M059J (cell line): ENCODE results near the gene OGDH. TPM values are rescaled to one million over a fixed set of nuclear protein-coding genes. Genes with fewer than 3 reads are reported as not detected.
"Not testable (repeated sequence)": the region's sequence is repeated elsewhere in the genome, so short reads cannot be mapped to it uniquely, and the experiment has no call there.

Experiments
- DNase-seq: peaks from one replicate; pipeline ENCODE4 v3.0.0-alpha.2; 2012; ENCODE audit warnings: low read depth
- total RNA-seq: library from RNA; depleted of rRNA; stranded (reverse); fragments of >200 nt; shearing (Covaris generic); gene quantifications from 2 replicates; pipeline ENCODE4 v1.2.3, GENCODE V29; 2014

The OGDH gene
- total RNA-seq, 1 experiment from 2014 or later = 56.0 TPM

GRCh38 chr7:44580945-44581878 is 25.2 kb upstream of the OGDH start:
- no peak for DNase-seq

GRCh38 chr7:44581879-44582603 is 24.4 kb upstream of the OGDH start, which contains the start of gene TMED4:
Gene TMED4, minus strand, starts transcription at chr7:44582231. Its CDS starts 25 bp downstream, at chr7:44582206.
- DNase-seq = peak; percentile 98

DNA sequence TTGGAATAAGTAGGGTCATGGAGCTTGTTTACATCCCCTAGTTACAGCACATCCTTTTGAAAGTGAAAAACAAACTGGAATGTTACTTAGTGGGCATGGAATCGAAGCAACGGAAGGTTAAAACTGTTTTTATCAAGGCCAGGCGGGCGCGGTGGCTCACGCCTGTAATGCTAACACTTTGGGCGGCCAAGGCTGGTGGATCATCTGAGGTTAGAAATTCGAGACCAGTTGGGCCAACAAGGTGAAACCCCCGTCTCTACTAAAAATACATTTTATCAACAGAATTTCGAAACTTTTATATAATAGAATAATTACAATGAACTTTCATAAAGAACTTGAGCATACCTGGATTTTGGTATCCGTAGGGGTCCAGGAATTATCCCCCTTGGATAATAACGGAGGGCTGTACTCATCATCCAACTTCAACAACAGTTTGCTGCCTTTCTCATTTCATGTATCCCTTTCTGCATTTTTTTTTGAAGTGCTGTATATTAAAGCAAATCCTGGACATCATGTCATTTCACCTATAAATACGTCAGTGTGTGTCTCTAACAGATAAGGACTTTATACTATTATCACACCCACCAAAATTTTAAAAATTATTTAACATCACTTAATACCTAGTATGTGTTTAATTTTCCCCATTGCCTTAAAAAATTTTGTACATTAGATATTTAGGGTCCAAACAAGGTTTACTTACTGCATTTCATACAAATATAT is 23.1 kb upstream of the OGDH start:
- no peak for DNase-seq

- DNase-seq = peak; percentile 69
Observed at GRCh38 chr7:44587843-44588711, 18.4 kb upstream of the OGDH start.

DNA sequence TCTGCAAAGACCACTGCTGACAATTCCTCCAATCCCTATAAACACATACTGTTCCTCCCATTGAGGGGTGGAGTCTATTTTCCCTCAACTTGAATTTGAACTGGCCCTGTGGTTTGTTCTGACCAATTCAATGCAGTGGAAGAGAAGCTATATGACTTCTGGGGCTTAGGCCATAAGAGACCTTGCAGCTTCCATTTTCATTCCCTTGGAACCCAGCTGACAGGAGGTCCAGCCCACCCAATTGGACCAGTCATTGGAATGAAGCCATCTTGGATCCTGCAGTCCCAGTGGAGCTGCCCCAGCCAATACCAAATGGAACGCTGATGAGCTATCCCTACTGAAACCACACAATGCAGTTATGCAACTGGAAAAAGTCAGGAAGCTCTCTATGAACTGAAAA is 15.5 kb upstream of the OGDH start:
- DNase-seq = no peak

DNA sequence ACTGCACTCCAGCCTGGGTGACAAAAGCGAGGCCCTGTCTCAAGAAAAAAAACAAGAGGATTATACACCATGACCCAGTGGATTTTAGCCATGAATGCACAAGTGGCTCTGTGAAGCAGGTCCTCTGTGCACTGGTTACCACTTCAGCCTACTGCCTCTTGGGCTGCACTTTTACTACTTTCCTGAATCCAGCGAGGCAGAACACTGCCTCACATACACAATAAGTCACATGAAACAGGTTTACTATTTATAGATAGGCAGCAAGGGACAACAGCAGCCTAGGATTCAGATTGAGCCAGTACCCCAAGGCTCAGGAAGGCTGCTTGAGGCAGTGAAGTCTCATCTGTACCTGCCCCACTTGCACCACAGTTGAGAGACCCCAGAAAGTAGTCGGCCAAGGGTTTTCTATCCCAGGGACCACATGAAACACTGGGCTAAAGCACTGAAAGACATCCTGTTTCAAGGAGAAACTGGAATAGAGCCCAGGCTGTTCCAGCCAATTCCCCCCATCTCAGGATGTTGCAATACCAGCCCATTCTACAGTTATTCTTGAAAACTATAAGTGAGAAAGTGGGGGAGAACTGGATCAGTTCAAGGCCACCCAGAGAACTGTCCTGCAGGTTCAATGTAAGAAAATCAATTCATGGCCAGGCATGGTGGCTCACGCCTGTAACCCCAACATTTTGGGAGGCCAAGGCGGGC is 10.3 kb upstream of the OGDH start:
- DNase-seq = no peak

DNA sequence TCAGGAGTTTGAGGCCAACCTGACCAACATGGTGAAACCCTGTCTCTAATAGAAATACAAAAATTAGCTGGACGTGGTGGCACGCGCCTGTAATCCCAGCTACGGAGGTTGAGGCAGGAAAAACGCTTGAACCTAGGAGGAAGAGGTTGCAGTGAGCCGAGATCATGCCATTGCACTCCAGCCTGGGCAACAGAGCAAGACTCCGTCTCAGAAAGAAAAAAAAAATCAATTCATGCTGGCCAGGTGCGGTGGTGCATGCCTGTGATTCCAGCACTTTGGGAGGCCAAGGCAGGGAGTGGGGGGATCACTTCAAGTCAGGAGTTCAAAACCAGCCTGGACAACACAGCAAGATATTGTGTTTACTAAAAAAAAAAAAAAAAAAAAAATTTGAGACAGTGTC is 9.2 kb upstream of the OGDH start:
- DNase-seq = not testable (repeated sequence)

DNA sequence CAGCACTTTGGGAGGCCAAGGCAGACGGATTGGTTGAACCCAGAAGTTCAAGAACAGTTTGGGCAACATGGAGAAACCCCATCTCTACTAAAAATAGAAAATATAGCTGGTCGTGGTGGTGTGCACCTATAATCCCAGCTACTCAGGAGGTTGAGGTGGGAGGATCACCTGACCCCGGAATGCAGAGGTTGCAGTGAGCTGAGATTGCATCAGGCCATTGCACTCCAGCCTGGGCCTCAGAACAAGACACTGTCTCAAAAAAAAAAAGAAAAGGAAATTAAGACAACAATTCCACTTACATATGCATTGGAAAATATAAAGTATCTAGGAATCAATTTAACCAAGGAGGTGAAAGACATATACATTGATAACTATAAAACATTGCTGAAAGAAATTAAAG is 7.2 kb upstream of the OGDH start:
- no peak for DNase-seq

GRCh38 chr7:44602576-44602910 is 3.9 kb upstream of the OGDH start:
- DNase-seq = no peak

GRCh38 chr7:44603193-44603592 is 3.2 kb upstream of the OGDH start:
- no peak for DNase-seq

DNA sequence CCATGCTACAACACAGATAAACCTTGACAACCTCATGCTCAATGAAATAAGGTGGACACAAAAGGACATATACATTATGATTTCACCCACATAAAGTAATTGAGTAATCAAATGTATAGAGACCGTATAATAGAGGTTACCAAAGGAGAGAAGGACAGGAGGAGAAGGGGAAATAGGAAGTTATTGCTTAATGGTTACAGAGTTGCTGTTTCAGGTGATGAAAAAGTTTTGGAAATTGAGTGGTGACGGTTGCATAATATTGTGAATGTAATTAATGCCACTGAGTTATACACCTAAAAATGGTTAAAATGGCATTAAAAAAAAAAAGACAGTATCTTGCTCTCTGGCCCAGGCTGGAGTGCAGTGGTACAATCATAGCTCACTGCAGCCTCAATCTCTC is 1.5 kb upstream of the OGDH start:
- no peak for DNase-seq

- no peak for DNase-seq
Observed at GRCh38 chr7:44607141-44608068, 978 bp downstream of the OGDH start.

DNA sequence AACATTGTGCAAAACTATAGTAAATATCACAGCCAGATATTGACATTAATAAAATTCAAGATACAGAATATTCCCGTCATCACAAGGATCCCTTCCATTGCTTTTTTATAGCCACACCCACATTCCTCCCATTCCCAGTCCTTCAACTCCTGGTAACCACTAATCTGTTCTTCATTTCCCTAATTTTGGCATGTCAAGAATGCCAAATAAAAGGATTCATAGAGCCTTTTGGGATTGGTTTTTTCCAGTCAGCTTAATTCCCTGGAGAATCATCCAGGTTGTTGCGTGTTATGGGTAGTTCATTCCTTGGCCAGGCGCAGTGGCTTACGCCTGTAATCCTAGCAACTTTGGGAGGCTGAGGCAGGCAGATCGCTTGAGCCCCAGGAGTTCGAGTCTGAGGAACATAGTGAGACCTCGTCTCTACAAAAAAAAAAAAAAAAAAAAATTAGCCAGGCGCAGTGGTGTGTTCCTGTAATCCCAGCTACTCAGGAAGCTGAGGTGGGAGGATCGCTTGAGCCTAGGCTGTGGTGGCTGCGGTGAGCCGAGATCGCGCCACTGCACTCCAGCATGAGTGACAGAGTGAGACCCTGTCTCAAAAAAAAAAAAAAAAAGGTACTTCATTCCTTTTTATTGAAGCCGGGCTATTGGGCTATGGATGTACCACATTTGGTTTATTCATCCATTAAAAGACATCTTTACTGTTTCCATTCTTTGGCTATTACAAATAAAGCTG is 2.7 kb downstream of the OGDH start:
- peak; percentile 39 for DNase-seq

GRCh38 chr7:44609829-44610228 is 3.4 kb downstream of the OGDH start:
- no peak for DNase-seq

GRCh38 chr7:44615149-44615611 is 8.8 kb downstream of the OGDH start:
- peak; percentile 42 for DNase-seq

- no peak for DNase-seq
Observed at GRCh38 chr7:44615793-44616192, 9.4 kb downstream of the OGDH start.

DNA sequence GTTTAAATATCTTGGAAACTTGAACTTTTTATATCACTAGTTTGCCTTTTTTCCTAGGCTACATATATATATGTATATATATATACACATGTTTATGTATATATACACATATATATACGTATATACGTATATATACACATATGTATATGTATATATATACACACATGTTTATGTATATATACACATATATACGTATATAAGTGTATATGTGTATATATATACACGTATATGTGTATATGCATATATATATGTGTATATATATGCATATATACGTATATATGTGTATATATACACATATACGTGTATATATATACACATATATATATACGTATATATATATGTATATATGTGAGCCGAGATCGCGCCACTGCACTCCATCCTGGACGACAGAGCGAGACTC is 10.1 kb downstream of the OGDH start:
- no peak for DNase-seq

DNA sequence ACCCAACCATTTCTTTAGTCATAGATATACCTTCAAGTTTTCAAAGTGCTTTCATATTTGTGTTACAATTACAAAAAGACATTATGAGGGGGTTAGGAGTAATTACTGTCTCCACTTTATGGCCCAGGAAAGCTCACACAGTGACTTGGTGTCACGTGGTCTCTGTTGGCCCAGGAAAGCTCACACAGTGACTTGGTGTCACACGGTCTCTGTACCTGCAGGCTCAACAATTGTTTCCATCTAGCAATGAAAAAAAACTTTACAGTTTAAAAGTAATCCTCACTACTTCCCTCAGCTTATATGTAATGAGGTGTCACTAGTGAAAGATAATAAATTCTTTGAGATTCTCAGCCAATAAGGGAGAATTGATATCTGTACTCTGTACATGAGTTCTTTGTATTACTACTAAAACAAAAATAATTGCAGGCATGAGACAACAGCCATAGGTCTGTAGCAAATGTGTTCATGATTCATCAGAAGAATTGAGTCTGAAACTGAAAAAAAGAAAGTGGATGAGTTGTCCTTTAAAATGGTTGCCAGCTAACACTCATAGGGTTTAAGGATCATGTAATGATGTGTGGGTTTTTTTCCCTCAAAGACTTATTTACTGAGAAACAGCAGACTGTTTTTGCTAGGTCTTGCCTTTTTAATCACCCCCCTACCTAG is 10.9 kb downstream of the OGDH start:
- peak; percentile 58 for DNase-seq
